A673 (cell line): ENCODE data around the gene CGNL1.

Source experiments
- EZH2 ChIP-seq: fragments of 200-600 bp; sonication (generic); IDR thresholded peaks from 2 replicates; pipeline ENCODE4 v1.6.1; 2017; ENCODE audit warnings: borderline replicate concordance, low read depth, mild to moderate bottlenecking, mixed read lengths, antibody characterized with exemption, low read length; ENCODE audit not compliant: poor library complexity, severe bottlenecking
- TF ChIP-seq, protein P1 (sequence below): fragments of 300-800, 200-600 bp; sonication (generic); conservative IDR thresholded peaks from 2 replicates; pipeline ENCODE4 v1.5.1; 2017; ENCODE audit warnings: low read depth, mild to moderate bottlenecking, antibody characterized with exemption, low read length, moderate library complexity, mixed read lengths

DNA sequence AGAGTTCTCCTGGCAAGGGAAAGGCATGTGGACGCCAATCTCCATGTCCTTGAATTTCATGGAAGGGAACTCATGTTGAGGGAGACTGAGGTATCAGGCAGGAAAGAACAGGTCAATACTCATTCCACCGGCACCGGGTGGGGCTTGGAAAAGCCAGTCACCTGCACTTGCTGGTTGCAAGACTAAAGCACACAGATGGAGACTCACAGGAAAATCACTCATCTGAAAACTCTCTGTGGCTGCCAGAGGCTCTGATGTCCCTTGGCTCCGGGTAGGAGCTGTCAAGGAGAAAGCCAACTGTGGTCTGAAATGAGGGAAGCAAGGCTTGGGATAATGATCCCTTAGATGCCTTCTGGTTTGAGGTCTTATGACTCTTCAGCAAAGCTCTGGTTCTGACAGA is 8.7 kb upstream of the CGNL1 start:
- TF ChIP-seq, protein P1, sequence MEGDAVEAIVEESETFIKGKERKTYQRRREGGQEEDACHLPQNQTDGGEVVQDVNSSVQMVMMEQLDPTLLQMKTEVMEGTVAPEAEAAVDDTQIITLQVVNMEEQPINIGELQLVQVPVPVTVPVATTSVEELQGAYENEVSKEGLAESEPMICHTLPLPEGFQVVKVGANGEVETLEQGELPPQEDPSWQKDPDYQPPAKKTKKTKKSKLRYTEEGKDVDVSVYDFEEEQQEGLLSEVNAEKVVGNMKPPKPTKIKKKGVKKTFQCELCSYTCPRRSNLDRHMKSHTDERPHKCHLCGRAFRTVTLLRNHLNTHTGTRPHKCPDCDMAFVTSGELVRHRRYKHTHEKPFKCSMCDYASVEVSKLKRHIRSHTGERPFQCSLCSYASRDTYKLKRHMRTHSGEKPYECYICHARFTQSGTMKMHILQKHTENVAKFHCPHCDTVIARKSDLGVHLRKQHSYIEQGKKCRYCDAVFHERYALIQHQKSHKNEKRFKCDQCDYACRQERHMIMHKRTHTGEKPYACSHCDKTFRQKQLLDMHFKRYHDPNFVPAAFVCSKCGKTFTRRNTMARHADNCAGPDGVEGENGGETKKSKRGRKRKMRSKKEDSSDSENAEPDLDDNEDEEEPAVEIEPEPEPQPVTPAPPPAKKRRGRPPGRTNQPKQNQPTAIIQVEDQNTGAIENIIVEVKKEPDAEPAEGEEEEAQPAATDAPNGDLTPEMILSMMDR, result no peak
- no peak for TF ChIP-seq EZH2
